K562 (cell line): ENCODE measurements around the gene ARAP1. TPM values are rescaled to one million over a fixed set of nuclear protein-coding genes. Genes with fewer than 3 reads are reported as not detected.
A peak's percentile ranks its signal among the peaks of the same experiment; 100 is the strongest.

Experiments
- ATAC-seq: fragments of 200-7000 bp; cut with Tn5 transposase; 3 replicates; pipeline ENCODE4 v1.9.1; 2020; ENCODE audit warnings: moderate library complexity
- BruUV-seq: library from RNA; stranded (reverse); fragments of 400-500 nt; replicated peaks from 2 replicates; lab custom pipeline; 2021; lab: Mats Ljungman, UMichigan
- CTCF ChIA-PET: fragments of 300-600 bp; formaldehyde crosslinking; extraction: SDS; loops from one replicate; lab custom pipeline; 2021; ENCODE audit warnings: low intra/inter-chr PET ratio; lab: Yijun Ruan, JAX
- POLR2A ChIA-PET: fragments of 300-600, 350-650 bp; sonication (Branson Sonifier 250); formaldehyde crosslinking; extraction: SDS; loops from one replicate; lab custom pipeline; 2021; ENCODE audit warnings: antibody characterized with exemption, inconsistent platforms; lab: Yijun Ruan, JAX
- DNase-seq, 4 experiments: peaks; one replicate each; pipeline versions ENCODE4 v3.0.0 to v3.0.0-alpha.2; 2011 to 2018; ENCODE audit warnings: low spot score in 3 of 4, mixed read lengths in 3 of 4; ENCODE audit errors: extremely low read depth in 1 of 4
- FAIRE-seq: peaks from 2 replicates; lab custom pipeline; 2011; peaks lifted over from hg19 to GRCh38; lab: Jason Lieb, UNC
- H2AFZ ChIP-seq: 2 replicates; pipeline ENCODE4 v1.6.0; 2011; ENCODE audit warnings: low read depth, low read length, control low read depth, inconsistent platforms
- H3K27ac ChIP-seq: fragments of 200-600 bp; 3 replicates; pipeline ENCODE4 v1.8.0; 2011; ENCODE audit warnings: low read depth, mild to moderate bottlenecking, control low read depth, inconsistent platforms, low read length, moderate library complexity, mixed read lengths; ENCODE audit errors: extremely low read depth
- H3K27me3 ChIP-seq, 2 experiments: fragments of 300-600 bp in 1 of 2; 2 replicates in 1 of 2; 3 replicates in 1 of 2; pipeline versions ENCODE4 v1.6.0 to v1.8.0; 2011; ENCODE audit warnings: inconsistent platforms in 2 of 2, low read length in 2 of 2, mild to moderate bottlenecking in 1 of 2, mixed read lengths in 1 of 2, moderate library complexity in 1 of 2; ENCODE audit not compliant: control insufficient read depth in 2 of 2, insufficient read depth in 2 of 2
- H3K36me3 ChIP-seq: fragments of 300-600 bp; 3 replicates; pipeline ENCODE4 v1.8.0; 2011; ENCODE audit warnings: mild to moderate bottlenecking, low read length, inconsistent platforms; ENCODE audit not compliant: control insufficient read depth, insufficient read depth
- H3K4me1 ChIP-seq, 2 experiments: fragments of 200-600 bp in 1 of 2; replicated peaks in 1 of 2; 2 replicates in 1 of 2; 3 replicates in 1 of 2; pipeline versions ENCODE4 v1.5.1 to v1.8.0; 2011; ENCODE audit warnings: inconsistent platforms in 2 of 2, low read length in 2 of 2, mild to moderate bottlenecking in 1 of 2, mixed read lengths in 1 of 2, moderate library complexity in 1 of 2; ENCODE audit not compliant: control insufficient read depth in 2 of 2, insufficient read depth in 2 of 2
- H3K4me2 ChIP-seq: 2 replicates; pipeline ENCODE4 v1.6.1; 2011; ENCODE audit warnings: low read length, control low read depth, inconsistent platforms, mixed read lengths; ENCODE audit not compliant: insufficient read depth
- H3K4me3 ChIP-seq: fragments of 200-600 bp; sonication (generic), shearing (Covaris generic); 2 replicates; pipeline ENCODE4 v1.5.1; 2016; ENCODE audit warnings: control low read depth, inconsistent platforms
- H3K79me2 ChIP-seq: fragments of 200-600 bp; 3 replicates; pipeline ENCODE4 v1.8.0; 2011; ENCODE audit warnings: low read length, inconsistent platforms; ENCODE audit not compliant: control insufficient read depth, insufficient read depth
- H3K9ac ChIP-seq, 2 experiments: 2 replicates each; pipeline versions ENCODE4 v1.6.0 to v1.6.1; 2011; ENCODE audit warnings: low read depth in 2 of 2, low read length in 2 of 2, control low read depth in 1 of 2, inconsistent platforms in 1 of 2, mild to moderate bottlenecking in 1 of 2, mixed read lengths in 1 of 2; ENCODE audit not compliant: insufficient read depth in 1 of 2
- H3K9me1 ChIP-seq: one replicate; pipeline ENCODE4 v1.6.0; 2011; ENCODE audit warnings: inconsistent platforms, mild to moderate bottlenecking, low read length, moderate library complexity; ENCODE audit not compliant: control insufficient read depth, insufficient read depth
- H3K9me3 ChIP-seq: replicated peaks from 2 replicates; pipeline ENCODE4 v1.5.1; 2011; ENCODE audit warnings: low read depth, low read length, inconsistent platforms; ENCODE audit not compliant: control insufficient read depth, insufficient read depth
- H4K20me1 ChIP-seq: replicated peaks from 2 replicates; pipeline ENCODE4 v1.6.1; 2011; ENCODE audit warnings: low read length, inconsistent platforms, mixed read lengths; ENCODE audit not compliant: control insufficient read depth, insufficient read depth
- ATF1 ChIP-seq, 2 experiments: fragments of 450-650 bp in 1 of 2; IDR thresholded peaks; 2 replicates each; pipeline ENCODE4 v1.6.1; 2016; ENCODE audit warnings: missing compliant biosample characterization in 1 of 2, missing genetic modification characterization in 1 of 2
- BCOR ChIP-seq: fragments of 450-650 bp; IDR thresholded peaks from 2 replicates; pipeline ENCODE4 v1.6.1; 2016
- CEBPB ChIP-seq: fragments of 450-650 bp; IDR thresholded peaks from 2 replicates; pipeline ENCODE4 v1.6.1; 2016; ENCODE audit warnings: missing genetic modification characterization, missing compliant biosample characterization
- CTBP1 ChIP-seq: fragments of 450-650 bp; IDR thresholded peaks from 2 replicates; pipeline ENCODE4 v1.6.1; 2016; ENCODE audit warnings: borderline replicate concordance
- NR2C1 ChIP-seq, 2 experiments: fragments of 450-650 bp; IDR thresholded peaks; 2 replicates each; pipeline ENCODE4 v1.6.1; 2017; ENCODE audit warnings: mild to moderate bottlenecking in 2 of 2, antibody characterized with exemption in 1 of 2, inconsistent platforms in 1 of 2, missing compliant biosample characterization in 1 of 2, missing genetic modification characterization in 1 of 2
- NR2C2 ChIP-seq, 2 experiments: fragments of 200-800 bp in 1 of 2; sonication (Bioruptor generic) in 1 of 2; sonication (generic) in 1 of 2; formaldehyde crosslinking in 1 of 2; IDR thresholded peaks; 2 replicates each; pipeline versions ENCODE4 v1.6.1 to v1.8.0; 2016 to 2022; ENCODE audit warnings: mild to moderate bottlenecking in 1 of 2, missing compliant biosample characterization in 1 of 2, missing genetic modification characterization in 1 of 2, missing genetic modification reagents in 1 of 2
- POLR2B ChIP-seq: fragments of 450-650 bp; IDR thresholded peaks from 2 replicates; pipeline ENCODE4 v1.6.1; 2018; ENCODE audit warnings: low read depth; ENCODE audit not compliant: partially characterized antibody
- ZNF445 ChIP-seq: fragments of 250-450 bp; sonication (Bioruptor Pico); IDR thresholded peaks from 2 replicates; pipeline ENCODE4 v1.4.0; 2020; ENCODE audit warnings: low read depth, mild to moderate bottlenecking, moderate library complexity
- WGBS: fragments of 100-300 bp; shearing (Covaris generic); methylation state at CpG from one replicate; pipeline ENCODE4 v1.1.6; 2016; ENCODE audit warnings: low coverage, mixed read lengths; ENCODE audit not compliant: insufficient coverage; ENCODE audit errors: missing lambda C conversion rate; 5-methylcytosine and 5-hydroxymethylcytosine counted together
- in situ Hi-C: fragments of 300-500 bp; cut with MboI; formaldehyde crosslinking; loops from 4 replicates; pipeline ENCODE4 v1.15.0; 2018; ENCODE audit warnings: inconsistent platforms, mixed read lengths
- intact Hi-C: fragments of 100-400 bp; cut with micrococcal nuclease; formaldehyde crosslinking; loops from 2 replicates; pipeline ENCODE4 v1.14.2; 2022
- polyA plus RNA-seq, 8 experiments: library from polyadenylated mRNA; depleted of rRNA in 4 of 8; stranded (reverse) in 5 of 8; unstranded in 3 of 8; fragments of >200 nt; fragmentation: Nextera tagmentation in 2 of 8; fragmentation: Illumina TruSeq in 1 of 8; extraction: Ambion mirVana in 2 of 8; extraction: Trizol in 1 of 8; gene quantifications; 2 replicates each; pipeline versions ENCODE4 v1.2.1 to v1.2.3, GENCODE V29; 2011 to 2014; ENCODE audit warnings: inconsistent platforms in 1 of 8, missing spikeins in 1 of 8
- total RNA-seq, 7 experiments: library from RNA; depleted of rRNA in 6 of 7; stranded (reverse); fragments of >200 nt in 6 of 7; fragmentation: Illumina TruSeq in 2 of 7; extraction: Trizol in 2 of 7; gene quantifications; 2 replicates each; pipeline versions ENCODE4 v1.2.1 to v1.2.3, GENCODE V29; 2011 to 2021; ENCODE audit warnings: low replicate concordance in 1 of 7
- TF ChIP-seq, protein P1 (sequence below): fragments of 450-650 bp; IDR thresholded peaks from 2 replicates; pipeline ENCODE4 v1.6.1; 2017; ENCODE audit warnings: antibody characterized with exemption, mild to moderate bottlenecking
- TF ChIP-seq, protein P2 (sequence below): fragments of 250-450 bp; sonication (Bioruptor Pico); IDR thresholded peaks from 2 replicates; pipeline ENCODE4 v1.4.0; 2020

The ARAP1 gene
- total and polyA plus RNA-seq, 9 of the 15 experiments (the other 6 are each of a cell fraction or from before 2014, with no cell fraction given): 0.23 to 67.0 (median 24.6) TPM

DNA sequence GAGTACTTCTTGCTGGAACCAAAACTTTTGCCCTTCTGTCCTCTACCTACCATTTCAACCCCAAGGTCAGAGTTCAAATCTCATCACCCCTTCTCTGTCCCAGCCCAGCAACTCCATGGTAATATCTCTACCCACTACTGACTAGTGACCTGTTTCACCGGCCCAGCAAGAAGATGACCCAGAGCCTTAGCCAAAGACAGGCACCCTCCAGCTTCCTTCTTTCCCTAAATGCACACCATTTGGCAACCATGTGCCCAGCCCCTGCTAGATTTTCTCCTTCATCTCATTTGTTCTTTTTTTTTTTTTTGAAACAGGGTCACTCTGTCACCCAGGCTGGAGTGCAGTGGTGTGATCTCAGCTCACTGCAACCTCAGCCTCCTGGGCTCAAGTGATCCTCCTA, 14.9 kb downstream of the ARAP1 start:
- ATAC-seq: no peak
- in situ Hi-C loops: no loop called here

DNA sequence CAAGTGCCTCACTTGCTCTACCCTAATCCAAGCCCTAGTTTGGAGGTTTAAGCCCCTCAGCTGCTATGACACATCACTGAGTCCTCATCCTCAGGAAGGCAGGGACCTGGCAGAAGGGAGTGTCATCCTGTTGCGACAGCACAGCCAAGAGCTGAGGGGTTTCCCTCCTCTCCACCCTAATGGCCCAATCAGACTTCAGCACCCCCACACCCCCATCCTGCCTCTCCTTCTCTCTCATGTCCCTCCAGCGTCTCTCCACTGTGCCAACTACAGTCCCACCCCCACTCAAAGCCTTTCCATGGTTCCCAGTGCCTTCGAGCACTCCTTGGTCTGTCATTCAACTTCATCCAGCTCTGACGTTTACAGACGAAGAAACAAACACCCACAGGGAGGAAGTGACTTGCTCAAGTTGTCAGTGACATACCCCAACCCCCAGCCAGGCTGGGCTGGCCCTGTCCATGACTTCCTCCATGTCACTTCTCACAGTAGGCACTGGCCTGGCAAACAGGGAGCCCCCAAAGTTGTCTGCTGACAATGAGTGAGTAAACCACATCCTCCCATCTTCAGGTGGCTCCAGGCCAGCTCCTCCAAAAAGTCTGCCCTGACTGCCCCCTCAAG, 15.6 kb downstream of the ARAP1 start:
- no peaks in the 10 kb centered on the region; the same call in 1 of the 2 replicates for H4K20me1 ChIP-seq
- 8% methylated on average over 5 of the region's 5 CpGs for WGBS
- H3K27me3 ChIP-seq: no peaks in the 10 kb centered on the region
- H3K4me2 ChIP-seq: peak overlapping the region; percentile 45; the same call in 1 of the 2 replicates
- no peak overlapping the region for H3K4me3 ChIP-seq
- ChIA-PET POLR2A (interaction anchor here (0.7 to 1.5 kb wide), 4 partner anchors 9 to 85 kb away, joined by 3 to 6 read pairs (median 4); no protein-coding TSS in a partner anchor), CTCF (no interaction called here)
- H3K9me1 ChIP-seq: peaks cover 4% of the 10 kb centered on the region
- ATAC-seq (peak; percentile 50), FAIRE-seq (peak; percentile 74), DNase-seq (peak; percentile 47 to 67 (median 54))
- H3K9me3 ChIP-seq: no peaks in the 10 kb centered on the region; the same call in 1 of the 2 replicates
- in situ Hi-C loops: no loop called here
- H3K4me1 ChIP-seq: peaks cover 56 to 62% of the 10 kb centered on the region in 2 experiments
- H3K79me2 ChIP-seq: peaks cover 82% of the 10 kb centered on the region
- peaks cover 42% of the 10 kb centered on the region; the same call in 2 of the 3 replicates for H3K36me3 ChIP-seq
- BruUV-seq: no TSS peak
- H2AFZ ChIP-seq: peak overlapping the region; percentile 54
- H3K27ac ChIP-seq: peak overlapping the region; percentile 79
- peak overlapping the region; percentile 45 to 88; a peak in 2 of 4 replicates for H3K9ac ChIP-seq
- intact Hi-C loops: no loop called here
- peak; percentile 26 for TF ChIP-seq POLR2B
- TF ChIP-seq, protein P1, sequence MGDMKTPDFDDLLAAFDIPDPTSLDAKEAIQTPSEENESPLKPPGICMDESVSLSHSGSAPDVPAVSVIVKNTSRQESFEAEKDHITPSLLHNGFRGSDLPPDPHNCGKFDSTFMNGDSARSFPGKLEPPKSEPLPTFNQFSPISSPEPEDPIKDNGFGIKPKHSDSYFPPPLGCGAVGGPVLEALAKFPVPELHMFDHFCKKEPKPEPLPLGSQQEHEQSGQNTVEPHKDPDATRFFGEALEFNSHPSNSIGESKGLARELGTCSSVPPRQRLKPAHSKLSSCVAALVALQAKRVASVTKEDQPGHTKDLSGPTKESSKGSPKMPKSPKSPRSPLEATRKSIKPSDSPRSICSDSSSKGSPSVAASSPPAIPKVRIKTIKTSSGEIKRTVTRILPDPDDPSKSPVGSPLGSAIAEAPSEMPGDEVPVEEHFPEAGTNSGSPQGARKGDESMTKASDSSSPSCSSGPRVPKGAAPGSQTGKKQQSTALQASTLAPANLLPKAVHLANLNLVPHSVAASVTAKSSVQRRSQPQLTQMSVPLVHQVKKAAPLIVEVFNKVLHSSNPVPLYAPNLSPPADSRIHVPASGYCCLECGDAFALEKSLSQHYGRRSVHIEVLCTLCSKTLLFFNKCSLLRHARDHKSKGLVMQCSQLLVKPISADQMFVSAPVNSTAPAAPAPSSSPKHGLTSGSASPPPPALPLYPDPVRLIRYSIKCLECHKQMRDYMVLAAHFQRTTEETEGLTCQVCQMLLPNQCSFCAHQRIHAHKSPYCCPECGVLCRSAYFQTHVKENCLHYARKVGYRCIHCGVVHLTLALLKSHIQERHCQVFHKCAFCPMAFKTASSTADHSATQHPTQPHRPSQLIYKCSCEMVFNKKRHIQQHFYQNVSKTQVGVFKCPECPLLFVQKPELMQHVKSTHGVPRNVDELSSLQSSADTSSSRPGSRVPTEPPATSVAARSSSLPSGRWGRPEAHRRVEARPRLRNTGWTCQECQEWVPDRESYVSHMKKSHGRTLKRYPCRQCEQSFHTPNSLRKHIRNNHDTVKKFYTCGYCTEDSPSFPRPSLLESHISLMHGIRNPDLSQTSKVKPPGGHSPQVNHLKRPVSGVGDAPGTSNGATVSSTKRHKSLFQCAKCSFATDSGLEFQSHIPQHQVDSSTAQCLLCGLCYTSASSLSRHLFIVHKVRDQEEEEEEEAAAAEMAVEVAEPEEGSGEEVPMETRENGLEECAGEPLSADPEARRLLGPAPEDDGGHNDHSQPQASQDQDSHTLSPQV: peak; percentile 87
- peak; percentile 84 for TF ChIP-seq CEBPB (tag)
- TF ChIP-seq CTBP1: peak; percentile 50
- no peak for TF ChIP-seq ATF1 (CRISPR knock-in tag; IDR thresholded peaks at IDR 0.05)
- peak; percentile 70 for TF ChIP-seq ATF1 (tag; IDR thresholded peaks at IDR 0.05)
- TF ChIP-seq, protein P2, sequence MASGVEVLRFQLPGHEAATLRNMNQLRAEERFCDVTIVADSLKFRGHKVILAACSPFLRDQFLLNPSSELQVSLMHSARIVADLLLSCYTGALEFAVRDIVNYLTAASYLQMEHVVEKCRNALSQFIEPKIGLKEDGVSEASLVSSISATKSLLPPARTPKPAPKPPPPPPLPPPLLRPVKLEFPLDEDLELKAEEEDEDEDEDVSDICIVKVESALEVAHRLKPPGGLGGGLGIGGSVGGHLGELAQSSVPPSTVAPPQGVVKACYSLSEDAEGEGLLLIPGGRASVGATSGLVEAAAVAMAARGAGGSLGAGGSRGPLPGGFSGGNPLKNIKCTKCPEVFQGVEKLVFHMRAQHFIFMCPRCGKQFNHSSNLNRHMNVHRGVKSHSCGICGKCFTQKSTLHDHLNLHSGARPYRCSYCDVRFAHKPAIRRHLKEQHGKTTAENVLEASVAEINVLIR (CRISPR knock-in tag): 0 out of 2 replicates have a peak, but pooled peaks have one; percentile 52

More for the DNA sequence above, 14.9 kb downstream of the ARAP1 start:
- FAIRE-seq (no peak), DNase-seq (no peak)
- Histone ChIP-seq H3K27ac (peak overlapping the region; percentile 79; the same call in 2 of the 3 replicates), H3K27me3 (no peaks in the 10 kb centered on the region), H2AFZ (no peak overlapping the region), H3K9me3 (no peaks in the 10 kb centered on the region), H4K20me1 (no peaks in the 10 kb centered on the region; the same call in 1 of the 2 replicates), H3K4me2 (no peak overlapping the region), H3K79me2 (peaks cover 89% of the 10 kb centered on the region), H3K9ac (peak overlapping the region; percentile 45 to 88; a peak in 1 of 4 replicates), H3K4me3 (no peak overlapping the region), H3K9me1 (peaks cover 5% of the 10 kb centered on the region), H3K4me1 (peaks cover 63 to 70% of the 10 kb centered on the region in 2 experiments), H3K36me3 (peaks cover 36% of the 10 kb centered on the region; the same call in 2 of the 3 replicates)
- BruUV-seq: no TSS peak
- WGBS: 100% methylated on average over 1 of the region's 1 CpG
- TF ChIP-seq NR2C1 (IDR thresholded peaks at IDR 0.05): peak; percentile 34; the same call in 1 of the 2 replicates
- no peak; the same call in 1 of the 2 replicates for TF ChIP-seq NR2C1 (tag; IDR thresholded peaks at IDR 0.05)
- 0 out of 2 replicates have a peak, but pooled peaks have one; percentile 10 for TF ChIP-seq NR2C2 (CRISPR knock-in tag; IDR thresholded peaks at IDR 0.05)
- TF ChIP-seq NR2C2 (tag; IDR thresholded peaks at IDR 0.05): peak; percentile 55; the same call in 1 of the 2 replicates
- 0 out of 2 replicates have a peak, but pooled peaks have one; percentile 44 for TF ChIP-seq BCOR
- no peak for TF ChIP-seq ZNF445 (CRISPR knock-in tag)
- POLR2A ChIA-PET: interaction anchor here (0.6 to 1.5 kb wide), 2 partner anchors 8 to 323 kb away, joined by 3 to 6 read pairs; no protein-coding TSS in a partner anchor
- CTCF ChIA-PET: no interaction called here
- intact Hi-C loops: no loop called here
